HepG2 (cell line): ENCODE measurements around the gene SRXN1. TPM values are rescaled to one million over a fixed set of nuclear protein-coding genes. Genes with fewer than 3 reads are reported as not detected.

Experiments used
- ATF6 ChIP-seq: sonication (generic); formaldehyde crosslinking; conservative IDR thresholded peaks from 2 replicates; pipeline ENCODE4 v1.4.0; 2020; ENCODE audit warnings: missing genetic modification reagents
- CBFB ChIP-seq: sonication (generic); formaldehyde crosslinking; IDR thresholded peaks from 2 replicates; pipeline ENCODE4 v1.4.0; 2020; ENCODE audit warnings: missing genetic modification reagents
- CSRNP1 ChIP-seq: sonication (generic); formaldehyde crosslinking; IDR thresholded peaks from 2 replicates; pipeline ENCODE4 v1.8.1; 2023; ENCODE audit warnings: mild to moderate bottlenecking, missing genetic modification reagents
- DDIT3 ChIP-seq: sonication (generic); formaldehyde crosslinking; IDR thresholded peaks from 2 replicates; pipeline ENCODE4 v1.4.0; 2020; ENCODE audit warnings: mild to moderate bottlenecking, missing genetic modification reagents
- DMTF1 ChIP-seq: sonication (generic); formaldehyde crosslinking; IDR thresholded peaks from 2 replicates; pipeline ENCODE4 v1.4.0; 2020; ENCODE audit warnings: mild to moderate bottlenecking, missing genetic modification reagents
- HMGXB4 ChIP-seq, 2 experiments: sonication (generic) in 1 of 2; formaldehyde crosslinking in 1 of 2; IDR thresholded peaks; 2 replicates each; pipeline versions ENCODE4 v1.4.0 to v1.6.1; 2018 to 2020; ENCODE audit warnings: missing genetic modification reagents in 2 of 2, borderline replicate concordance in 1 of 2, low read depth in 1 of 2, mild to moderate bottlenecking in 1 of 2, missing biosample characterization in 1 of 2
- HNRNPK ChIP-seq: fragments of 200-400 bp; formaldehyde crosslinking; IDR thresholded peaks from 2 replicates; pipeline ENCODE4 v1.6.1; 2018; ENCODE audit warnings: low read length, low read depth, moderate library complexity, mild to moderate bottlenecking; ENCODE audit not compliant: poor library complexity, severe bottlenecking
- KDM2A ChIP-seq: sonication (generic); formaldehyde crosslinking; IDR thresholded peaks from 2 replicates; pipeline ENCODE4 v1.4.0; 2020; ENCODE audit warnings: low read depth, missing genetic modification reagents, borderline replicate concordance
- MAFG ChIP-seq: sonication (generic); formaldehyde crosslinking; IDR thresholded peaks from 2 replicates; pipeline ENCODE4 v1.5.1; 2020; ENCODE audit warnings: mild to moderate bottlenecking, missing genetic modification reagents
- RELA ChIP-seq: sonication (generic); formaldehyde crosslinking; IDR thresholded peaks from 2 replicates; pipeline ENCODE4 v1.4.0; 2020; ENCODE audit warnings: missing genetic modification reagents
- SNAI1 ChIP-seq: sonication (generic); formaldehyde crosslinking; IDR thresholded peaks from 2 replicates; pipeline ENCODE4 v1.5.0; 2020; ENCODE audit warnings: mild to moderate bottlenecking, missing genetic modification reagents, borderline replicate concordance
- SRSF4 ChIP-seq: fragments of 200-400 bp; formaldehyde crosslinking; IDR thresholded peaks from one replicate; pipeline ENCODE4 v1.6.1; 2018; ENCODE audit warnings: mild to moderate bottlenecking, low read depth, low read length, moderate library complexity; ENCODE audit not compliant: poor library complexity, severe bottlenecking
- YEATS2 ChIP-seq: sonication (generic); formaldehyde crosslinking; IDR thresholded peaks from 2 replicates; pipeline ENCODE4 v1.4.0; 2020; ENCODE audit warnings: missing genetic modification reagents, borderline replicate concordance
- ZFP1 ChIP-seq: IDR thresholded peaks from 2 replicates; pipeline ENCODE4 v1.6.1; 2016
- ZNF101 ChIP-seq: sonication (generic); formaldehyde crosslinking; IDR thresholded peaks from 2 replicates; pipeline ENCODE4 v1.4.0; 2020; ENCODE audit warnings: mild to moderate bottlenecking, low read depth, missing genetic modification reagents, borderline replicate concordance
- ZNF260 ChIP-seq: sonication (generic); formaldehyde crosslinking; IDR thresholded peaks from 2 replicates; pipeline ENCODE4 v1.4.0; 2020; ENCODE audit warnings: missing genetic modification reagents, low read depth, mild to moderate bottlenecking, borderline replicate concordance
- ZNF556 ChIP-seq: sonication (generic); formaldehyde crosslinking; IDR thresholded peaks from 2 replicates; pipeline ENCODE4 v1.4.0; 2020; ENCODE audit warnings: mild to moderate bottlenecking, missing genetic modification reagents, borderline replicate concordance
- ZNF569 ChIP-seq: sonication (generic); formaldehyde crosslinking; IDR thresholded peaks from 2 replicates; pipeline ENCODE4 v1.5.0; 2020; ENCODE audit warnings: mild to moderate bottlenecking, missing genetic modification reagents, moderate library complexity, borderline replicate concordance
- ZNF747 ChIP-seq: sonication (generic); formaldehyde crosslinking; IDR thresholded peaks from 2 replicates; pipeline ENCODE4 v1.8.1; 2023; ENCODE audit warnings: missing genetic modification reagents, mild to moderate bottlenecking, borderline replicate concordance
- polyA plus RNA-seq, 8 experiments: library from polyadenylated mRNA; depleted of rRNA in 3 of 8; stranded (reverse) in 7 of 8; unstranded in 1 of 8; fragments of >200 nt; fragmentation: Illumina TruSeq in 4 of 8; extraction: Trizol in 4 of 8; gene quantifications; 2 replicates each; pipeline versions ENCODE4 v1.2.1 to v1.2.3, GENCODE V29; 2011 to 2016; ENCODE audit warnings: low read depth in 4 of 8, missing spikeins in 1 of 8, mixed read lengths in 1 of 8; ENCODE audit not compliant: insufficient read depth in 1 of 8
- total RNA-seq, 5 experiments: library from RNA; depleted of rRNA; stranded (reverse); fragments of >200 nt; fragmentation: Illumina TruSeq; extraction: Trizol; gene quantifications; 2 replicates each; pipeline ENCODE4 v1.2.3, GENCODE V29; 2016; ENCODE audit warnings: low read depth in 1 of 5

The SRXN1 gene
- total and polyA plus RNA-seq, 2 of the 13 experiments (the other 11 are each of a cell fraction or from before 2014, with no cell fraction given): 29.9 to 87.7 TPM

- peak; percentile 61; the same call in 1 of the 2 replicates for TF ChIP-seq ZFP1
- no peak; the same call in 1 of the 2 replicates for TF ChIP-seq YEATS2 (CRISPR knock-in tag)
- no peak; the same call in 1 of the 2 replicates for TF ChIP-seq DMTF1 (CRISPR knock-in tag)
- peak in 1 of 2 experiments; percentile 68; a peak in 2 of 4 replicates for TF ChIP-seq HMGXB4 (CRISPR knock-in tag; IDR thresholded peaks at IDR 0.05; ENCODE audit: borderline replicate concordance in 1 of 2, low read depth in 1 of 2)
- no peak for TF ChIP-seq DDIT3 (CRISPR knock-in tag)
- no peak for TF ChIP-seq SRSF4
- peak; percentile 87; the same call in 1 of the 2 replicates for TF ChIP-seq RELA
- TF ChIP-seq CBFB (CRISPR knock-in tag): no peak
- no peak for TF ChIP-seq MAFG (CRISPR knock-in tag)
- no peak for TF ChIP-seq ZNF260 (CRISPR knock-in tag)
- peak; percentile 72 for TF ChIP-seq HNRNPK
- peak; percentile 92; the same call in 1 of the 2 replicates for TF ChIP-seq ZNF556
- peak; percentile 82 for TF ChIP-seq KDM2A (CRISPR knock-in tag)
- no peak for TF ChIP-seq SNAI1 (CRISPR knock-in tag)
- TF ChIP-seq ATF6 (CRISPR knock-in tag): peak; percentile 97
- TF ChIP-seq ZNF747: peak; percentile 40; the same call in 1 of the 2 replicates
- no peak for TF ChIP-seq CSRNP1 (CRISPR knock-in tag)
- no peak; the same call in 1 of the 2 replicates for TF ChIP-seq ZNF101 (CRISPR knock-in tag)
- TF ChIP-seq ZNF569 (CRISPR knock-in tag): no peak
Measured at GRCh38 chr20:675453-676314, 22.7 kb upstream of the SRXN1 start, which contains the start of gene SCRT2 (continued).
